ENCODE data around the gene KRT36. TPM values are rescaled to one million over a fixed set of nuclear protein-coding genes. Genes with fewer than 3 reads are reported as not detected.

KRT36 gene
- polyA plus RNA-seq, 1 experiment, result not detected

DNA sequence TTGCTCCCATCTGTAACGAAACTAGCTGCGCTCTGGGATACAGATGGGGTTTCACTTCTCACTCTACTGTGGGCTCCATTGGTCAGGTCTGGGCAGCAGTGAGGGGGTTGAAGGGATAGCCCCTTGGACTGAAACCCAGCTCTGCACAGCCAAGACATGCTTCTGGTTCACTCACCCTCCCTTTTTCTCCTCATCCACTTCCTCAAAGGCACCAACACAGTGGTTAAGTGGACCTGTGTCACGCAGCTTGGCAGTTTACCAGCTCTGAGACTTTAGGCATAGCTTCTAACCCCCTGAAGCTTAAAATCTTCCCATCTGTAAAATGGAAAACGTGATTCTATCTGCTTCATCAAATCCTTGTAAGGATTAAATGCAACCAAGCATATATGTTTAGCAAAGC is 37.4 kb downstream of the KRT36 start:
- ChIA-PET POLR2A (no interaction called here), CTCF (interaction anchor here (1.0 to 1.2 kb wide), 3 partner anchors 96 to 213 kb away, joined by 3 to 5 read pairs (median 3); no protein-coding TSS in a partner anchor)
- Histone ChIP-seq H3K27ac (ENCODE audit: low read depth, low read length) (no peak overlapping the region), H3K9me3 (ENCODE audit: control insufficient read depth, insufficient read depth, low read length) (peaks cover 6% of the 10 kb centered on the region; the same call in 1 of the 2 replicates), H3K27me3 (ENCODE audit: control insufficient read depth, insufficient read depth, low read length) (peaks cover 7% of the 10 kb centered on the region), H3K4me3 (ENCODE audit: low read depth, low read length) (no peak overlapping the region)
- DNase-seq (ENCODE audit: low read depth, low spot score), result no peak
- no peak for TF ChIP-seq CTCF (IDR thresholded peaks at IDR 0.05; ENCODE audit: low read depth, low read length)

- ChIA-PET POLR2A (no interaction called here), CTCF (interaction anchor here (1.0 kb wide), 1 partner anchor 214 kb away, joined by 3 read pairs; no protein-coding TSS in a partner anchor)
- TF ChIP-seq CTCF (IDR thresholded peaks at IDR 0.05; ENCODE audit: low read depth, low read length), result no peak
- Histone ChIP-seq H3K4me3 (ENCODE audit: low read depth, low read length) (no peak overlapping the region), H3K9me3 (ENCODE audit: control insufficient read depth, insufficient read depth, low read length) (peaks cover 6% of the 10 kb centered on the region; the same call in 1 of the 2 replicates), H3K27ac (ENCODE audit: low read depth, low read length) (no peak overlapping the region), H3K27me3 (ENCODE audit: control insufficient read depth, insufficient read depth, low read length) (peaks cover 7% of the 10 kb centered on the region)
- no peak for DNase-seq (ENCODE audit: low read depth, low spot score)
Observed at GRCh38 chr17:41451154-41451728, 38.5 kb downstream of the KRT36 start.

DNA sequence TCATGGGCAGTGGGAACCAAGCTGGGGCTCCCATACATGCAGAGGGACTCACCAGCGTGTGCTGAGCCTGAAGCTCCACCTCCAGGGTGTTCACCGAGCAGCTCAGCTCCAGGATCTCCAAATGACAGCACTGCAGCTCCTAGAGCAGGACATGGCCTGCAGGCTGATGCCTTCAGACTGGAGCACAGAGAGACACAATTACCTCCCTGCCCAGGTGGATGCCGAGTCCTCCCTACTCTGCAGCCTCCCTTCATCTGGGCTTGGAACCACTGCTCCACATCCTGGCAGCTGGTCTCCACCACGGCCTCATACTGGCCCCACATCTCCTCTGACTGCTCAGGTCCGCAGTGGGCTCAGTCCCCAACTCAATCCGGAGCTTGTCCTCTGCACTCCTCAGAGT is 40.7 kb downstream of the KRT36 start:
- H3K4me3 ChIP-seq (ENCODE audit: low read depth, low read length), result no peak overlapping the region
- H3K27ac ChIP-seq (ENCODE audit: low read depth, low read length), result no peak overlapping the region
- no peak for DNase-seq (ENCODE audit: low read depth, low spot score)
- no peak for TF ChIP-seq CTCF (IDR thresholded peaks at IDR 0.05; ENCODE audit: low read depth, low read length)
- POLR2A ChIA-PET, result no interaction called here
- peaks cover 11% of the 10 kb centered on the region for H3K27me3 ChIP-seq (ENCODE audit: control insufficient read depth, insufficient read depth, low read length)
- peaks cover 6% of the 10 kb centered on the region; the same call in 1 of the 2 replicates for H3K9me3 ChIP-seq (ENCODE audit: control insufficient read depth, insufficient read depth, low read length)
- CTCF ChIA-PET, result interaction anchor here (1.3 kb wide), 1 partner anchor 100 kb away, joined by 6 read pairs; no protein-coding TSS in a partner anchor

DNA sequence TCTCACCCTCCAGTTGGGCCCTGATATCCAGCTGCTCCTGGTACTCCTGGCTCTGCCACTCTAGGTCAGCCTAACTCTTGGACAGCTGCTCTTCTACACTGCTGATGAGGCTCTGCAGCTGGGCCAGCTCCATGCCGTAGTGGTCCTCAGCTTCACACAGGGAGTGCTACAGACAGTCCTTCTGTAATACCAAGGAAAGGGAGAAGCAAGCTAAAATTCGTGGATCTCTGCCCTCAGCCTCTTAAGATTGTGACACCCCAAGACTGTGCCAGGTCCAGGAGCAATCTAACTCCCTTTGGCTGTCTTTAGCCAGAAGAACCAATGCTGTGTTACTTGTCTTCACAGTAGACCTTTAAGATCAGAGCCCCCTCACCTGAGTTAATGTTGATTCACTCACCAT is 41.2 kb downstream of the KRT36 start:
- ChIA-PET CTCF (interaction anchor here (1.3 to 1.8 kb wide), 2 partner anchors 100 to 200 kb away, joined by 6 to 7 read pairs; no protein-coding TSS in a partner anchor), POLR2A (no interaction called here)
- H3K9me3 ChIP-seq (ENCODE audit: control insufficient read depth, insufficient read depth, low read length), result peaks cover 6% of the 10 kb centered on the region; the same call in 1 of the 2 replicates
- H3K27ac ChIP-seq (ENCODE audit: low read depth, low read length), result no peak overlapping the region
- no peak overlapping the region for H3K4me3 ChIP-seq (ENCODE audit: low read depth, low read length)
- no peak for DNase-seq (ENCODE audit: low read depth, low spot score)
- no peak for TF ChIP-seq CTCF (IDR thresholded peaks at IDR 0.05; ENCODE audit: low read depth, low read length)
- H3K27me3 ChIP-seq (ENCODE audit: control insufficient read depth, insufficient read depth, low read length), result peaks cover 8% of the 10 kb centered on the region

GRCh38 chr17:41446806-41447205 is 42.9 kb downstream of the KRT36 start:
- no peak for DNase-seq (ENCODE audit: low read depth, low spot score)
- POLR2A ChIA-PET, result no interaction called here

More at GRCh38 chr17:41446806-41447205, 42.9 kb downstream of the KRT36 start:
- Histone ChIP-seq H3K9me3 (ENCODE audit: control insufficient read depth, insufficient read depth, low read length) (peaks cover under 1% of the 10 kb centered on the region; the same call in 1 of the 2 replicates), H3K4me3 (ENCODE audit: low read depth, low read length) (no peak overlapping the region), H3K27me3 (ENCODE audit: control insufficient read depth, insufficient read depth, low read length) (peaks cover 5% of the 10 kb centered on the region), H3K27ac (ENCODE audit: low read depth, low read length) (no peak overlapping the region)
- no peak for TF ChIP-seq CTCF (IDR thresholded peaks at IDR 0.05; ENCODE audit: low read depth, low read length)
- CTCF ChIA-PET, result interaction anchor here (1.5 to 1.8 kb wide), 2 partner anchors 125 to 202 kb away, joined by 4 to 7 read pairs; no protein-coding TSS in a partner anchor
